H1 (cell line): ENCODE data around the gene TMEM131L. TPM values are rescaled to one million over a fixed set of nuclear protein-coding genes. Genes with fewer than 3 reads are reported as not detected.

Experiments
- CTCF ChIA-PET: fragments of 300-600 bp; sonication (Branson Sonifier 250); formaldehyde crosslinking; loops from one replicate; lab custom pipeline; 2021; ENCODE audit not compliant: partially characterized antibody; lab: Charles Lee
- POLR2A ChIA-PET: fragments of 300-600 bp; sonication (Branson Sonifier 250); formaldehyde crosslinking; loops from one replicate; lab custom pipeline; 2021; ENCODE audit warnings: inconsistent platforms; ENCODE audit not compliant: partially characterized antibody; lab: Charles Lee
- DNase-seq, 2 experiments: peaks; one replicate each; pipeline versions ENCODE4 v3.0.0 to v3.0.0-alpha.2; 2010 to 2022; ENCODE audit warnings: low spot score in 2 of 2, low read depth in 1 of 2, mixed read lengths in 1 of 2
- FAIRE-seq: peaks from 2 replicates; lab custom pipeline; 2011; peaks lifted over from hg19 to GRCh38; lab: Jason Lieb, UNC
- H2AFZ ChIP-seq: 2 replicates; pipeline ENCODE4 v1.8.1; 2012; ENCODE audit warnings: low read length, inconsistent platforms
- H2AK5ac ChIP-seq: 2 replicates; pipeline ENCODE4 v1.6.1; 2013; ENCODE audit warnings: low read depth, low read length
- H2BK120ac ChIP-seq: replicated peaks from 2 replicates; pipeline ENCODE3; 2013; ENCODE audit warnings: low read depth, low read length, inconsistent platforms
- H2BK12ac ChIP-seq: 2 replicates; pipeline ENCODE4 v1.6.1; 2013; ENCODE audit warnings: low read depth, low read length
- H2BK15ac ChIP-seq: 2 replicates; pipeline ENCODE4 v1.6.1; 2013; ENCODE audit warnings: low read length
- H2BK20ac ChIP-seq: 2 replicates; pipeline ENCODE4 v1.6.1; 2013; ENCODE audit warnings: low read length
- H2BK5ac ChIP-seq: 2 replicates; pipeline ENCODE4 v1.6.1; 2013; ENCODE audit warnings: low read depth, low read length
- H3K14ac ChIP-seq: 2 replicates; pipeline ENCODE4 v1.6.1; 2013; ENCODE audit warnings: inconsistent platforms; ENCODE audit not compliant: insufficient read length
- H3K18ac ChIP-seq: 2 replicates; pipeline ENCODE4 v1.6.1; 2013; ENCODE audit warnings: low read length; ENCODE audit errors: extremely low read depth
- H3K23ac ChIP-seq: 2 replicates; pipeline ENCODE4 v1.6.1; 2013; ENCODE audit warnings: inconsistent platforms; ENCODE audit not compliant: insufficient read length
- H3K23me2 ChIP-seq: 2 replicates; pipeline ENCODE4 v1.6.1; 2013; ENCODE audit warnings: low read depth, low read length
- H3K27ac ChIP-seq: 2 replicates; pipeline ENCODE4 v1.6.1; 2011; ENCODE audit warnings: low read depth, low read length, inconsistent platforms
- H3K27me3 ChIP-seq, 4 experiments: replicated peaks in 1 of 4; 1 replicate in 1 of 4; 2 replicates in 3 of 4; pipeline versions ENCODE4 v1.6.1 to v1.8.1; 2011 to 2013; ENCODE audit warnings: low read length in 3 of 4, mild to moderate bottlenecking in 3 of 4, inconsistent platforms in 2 of 4, mixed read lengths in 2 of 4, moderate library complexity in 1 of 4; ENCODE audit not compliant: control insufficient read depth in 3 of 4, insufficient read depth in 3 of 4; ENCODE audit errors: extremely low read depth in 1 of 4
- H3K36me3 ChIP-seq, 4 experiments: 2 replicates each; pipeline versions ENCODE4 v1.6.1 to v1.8.1; 2011 to 2013; ENCODE audit warnings: mild to moderate bottlenecking in 4 of 4, low read length in 3 of 4, moderate library complexity in 2 of 4, control low read depth in 1 of 4, inconsistent platforms in 1 of 4; ENCODE audit not compliant: insufficient read depth in 4 of 4, control insufficient read depth in 2 of 4
- H3K4ac ChIP-seq: replicated peaks from 2 replicates; pipeline ENCODE3; 2013; ENCODE audit warnings: low read length, low read depth, mixed read lengths, inconsistent platforms; ENCODE audit not compliant: insufficient read length
- H3K4me1 ChIP-seq, 4 experiments: replicated peaks in 1 of 4; 1 replicate in 1 of 4; 2 replicates in 3 of 4; pipeline versions ENCODE4 v1.6.1 to v1.8.1; 2011 to 2013; ENCODE audit warnings: low read length in 3 of 4, inconsistent platforms in 2 of 4, mixed read lengths in 1 of 4; ENCODE audit not compliant: insufficient read depth in 4 of 4, control insufficient read depth in 3 of 4
- H3K4me2 ChIP-seq, 2 experiments: 2 replicates each; pipeline versions ENCODE4 v1.6.1 to v1.8.1; 2011 to 2013; ENCODE audit warnings: low read depth in 2 of 2, low read length in 2 of 2, control low read depth in 1 of 2, inconsistent platforms in 1 of 2, mild to moderate bottlenecking in 1 of 2; ENCODE audit not compliant: insufficient read depth in 1 of 2
- H3K4me3 ChIP-seq, 4 experiments: fragments of 200-600, 300-600 bp in 1 of 4; sonication (generic), shearing (Covaris generic), sonication (Bioruptor Twin) in 1 of 4; 2 replicates each; pipeline versions ENCODE4 v1.5.1 to v1.8.1; 2011 to 2016; ENCODE audit warnings: low read length in 4 of 4, low read depth in 3 of 4, control low read depth in 2 of 4, inconsistent platforms in 2 of 4, mild to moderate bottlenecking in 2 of 4, mixed read lengths in 1 of 4, moderate library complexity in 1 of 4; ENCODE audit not compliant: insufficient read depth in 2 of 4; ENCODE audit errors: extremely low read depth in 1 of 4
- H3K56ac ChIP-seq: replicated peaks from 2 replicates; pipeline ENCODE3; 2013; ENCODE audit warnings: low read depth, mild to moderate bottlenecking, mixed read lengths, low read length, inconsistent platforms; ENCODE audit not compliant: insufficient read length
- H3K79me1 ChIP-seq: 2 replicates; pipeline ENCODE4 v1.6.1; 2013; ENCODE audit warnings: low read depth, low read length, control low read depth
- H3K79me2 ChIP-seq, 2 experiments: 2 replicates each; pipeline versions ENCODE4 v1.6.1 to v1.8.1; 2012 to 2013; ENCODE audit warnings: low read length in 2 of 2, mild to moderate bottlenecking in 2 of 2, inconsistent platforms in 1 of 2; ENCODE audit not compliant: insufficient read depth in 2 of 2, control insufficient read depth in 1 of 2
- H3K9ac ChIP-seq, 4 experiments: replicated peaks in 1 of 4; 1 replicate in 1 of 4; 2 replicates in 3 of 4; pipeline versions ENCODE4 v1.6.1 to v1.8.1; 2011 to 2013; ENCODE audit warnings: low read depth in 3 of 4, low read length in 3 of 4, control low read depth in 2 of 4, mild to moderate bottlenecking in 2 of 4, moderate library complexity in 2 of 4, inconsistent platforms in 1 of 4; ENCODE audit errors: extremely low read depth in 1 of 4
- H3K9me3 ChIP-seq, 2 experiments: 2 replicates each; pipeline versions ENCODE4 v1.6.1 to v1.8.1; 2012 to 2013; ENCODE audit warnings: mild to moderate bottlenecking in 2 of 2, moderate library complexity in 2 of 2, control low read depth in 1 of 2, inconsistent platforms in 1 of 2, low read depth in 1 of 2, low read length in 1 of 2, mixed read lengths in 1 of 2; ENCODE audit not compliant: insufficient read depth in 2 of 2
- H4K20me1 ChIP-seq, 2 experiments: replicated peaks in 1 of 2; 2 replicates each; pipeline versions ENCODE3 to v1.8.1; 2011 to 2013; ENCODE audit warnings: inconsistent platforms in 2 of 2, low read length in 2 of 2, mild to moderate bottlenecking in 1 of 2; ENCODE audit not compliant: insufficient read depth in 2 of 2, control insufficient read depth in 1 of 2
- H4K5ac ChIP-seq: 2 replicates; pipeline ENCODE4 v1.6.1; 2013; ENCODE audit warnings: low read length, low read depth, mixed read lengths, inconsistent platforms; ENCODE audit not compliant: insufficient read length
- H4K8ac ChIP-seq: 2 replicates; pipeline ENCODE4 v1.8.0; 2013; ENCODE audit warnings: mild to moderate bottlenecking, moderate library complexity, low read length, inconsistent platforms; ENCODE audit not compliant: insufficient read depth; ENCODE audit errors: extremely low read depth
- H4K91ac ChIP-seq: replicated peaks from 2 replicates; pipeline ENCODE3; 2013; ENCODE audit warnings: low read length, mixed read lengths, inconsistent platforms; ENCODE audit not compliant: insufficient read length
- BACH1 ChIP-seq: IDR thresholded peaks from 2 replicates; pipeline ENCODE4 v1.6.1; 2012; ENCODE audit warnings: low read length, improper control_type of control experiment
- BCL11A ChIP-seq, 2 experiments: IDR thresholded peaks; one replicate each; pipeline ENCODE4 v1.6.1; 2011; ENCODE audit warnings: low read depth in 2 of 2, low read length in 2 of 2, mild to moderate bottlenecking in 2 of 2
- EP300 ChIP-seq, 2 experiments: IDR thresholded peaks; 1 replicate in 1 of 2; 2 replicates in 1 of 2; pipeline ENCODE4 v1.6.1; 2011 to 2012; ENCODE audit warnings: low read depth in 2 of 2, low read length in 2 of 2, mild to moderate bottlenecking in 2 of 2, borderline replicate concordance in 1 of 2, inconsistent platforms in 1 of 2, moderate library complexity in 1 of 2
- EZH2 ChIP-seq: fragments of 200-600 bp; sonication (generic); IDR thresholded peaks from 2 replicates; pipeline ENCODE4 v1.7.1; 2012; ENCODE audit warnings: low read depth, mild to moderate bottlenecking, moderate library complexity, low read length, inconsistent platforms; ENCODE audit not compliant: severe bottlenecking
- JUN ChIP-seq: IDR thresholded peaks from 2 replicates; pipeline ENCODE4 v1.6.1; 2011; ENCODE audit warnings: low read depth, mild to moderate bottlenecking, improper control_type of control experiment, low read length
- KDM4A ChIP-seq: IDR thresholded peaks from one replicate; pipeline ENCODE4 v1.7.1; 2012; ENCODE audit warnings: low read depth, mild to moderate bottlenecking, moderate library complexity, low read length, inconsistent platforms; ENCODE audit not compliant: severe bottlenecking
- KDM5A ChIP-seq: fragments of 200-600 bp; IDR thresholded peaks from 2 replicates; pipeline ENCODE4 v1.7.1; 2012; ENCODE audit warnings: mild to moderate bottlenecking, low read length, inconsistent platforms, mixed read lengths
- PHF8 ChIP-seq: fragments of 200-600 bp; sonication (generic); conservative IDR thresholded peaks from 2 replicates; pipeline ENCODE4 v1.7.1; 2012; ENCODE audit warnings: low read depth, mild to moderate bottlenecking, inconsistent platforms, low read length, moderate library complexity
- SRF ChIP-seq: IDR thresholded peaks from 2 replicates; pipeline ENCODE4 v1.6.1; 2011; ENCODE audit warnings: mild to moderate bottlenecking, low read depth, low read length, moderate library complexity
- TBP ChIP-seq: IDR thresholded peaks from 2 replicates; pipeline ENCODE4 v1.6.1; 2011; ENCODE audit warnings: low read depth, low read length, improper control_type of control experiment
- USF2 ChIP-seq: IDR thresholded peaks from 2 replicates; pipeline ENCODE4 v1.6.1; 2011; ENCODE audit warnings: low read length, improper control_type of control experiment
- WGBS, 2 experiments: shearing (Covaris generic) in 1 of 2; methylation state at CpG; one replicate each; pipeline versions ENCODE4 v1.1.6 to v1.1.7; 2013 to 2015; ENCODE audit warnings: low lambda C conversion rate in 2 of 2, mixed read lengths in 2 of 2, inconsistent platforms in 1 of 2, low coverage in 1 of 2, missing lambda C conversion rate in 1 of 2; ENCODE audit not compliant: insufficient replicate concordance in 2 of 2, insufficient coverage in 1 of 2, insufficient read length in 1 of 2; ENCODE audit errors: extremely low coverage in 1 of 2, missing lambda C conversion rate in 1 of 2; 5-methylcytosine and 5-hydroxymethylcytosine counted together
- polyA plus RNA-seq, 7 experiments: library from polyadenylated mRNA; depleted of rRNA in 3 of 7; stranded (reverse) in 5 of 7; unstranded in 2 of 7; fragments of >200 nt in 5 of 7; fragments of 200-250 nt in 2 of 7; gene quantifications; 1 replicate in 5 of 7; 2 replicates in 1 of 7; 4 replicates in 1 of 7; pipeline versions ENCODE4 v1.2.1 to v1.2.3, GENCODE V29; 2011 to 2013; ENCODE audit warnings: missing spikeins in 2 of 7, mixed read lengths in 2 of 7
- total RNA-seq: library from RNA; stranded (reverse); fragmentation: NEBNext Ultra II Directional; extraction: Animal tissue kit (Norgen Biotek cat#: 25700); gene quantifications from 2 replicates; pipeline ENCODE4 v1.2.1, GENCODE V29; 2021

TMEM131L gene
- total and polyA plus RNA-seq, 2 of the 8 experiments (the other 6 are each of a cell fraction or from before 2014, with no cell fraction given), result 14.3 to 26.1 TPM

- H3K14ac ChIP-seq, result no peak overlapping the region
- H3K56ac ChIP-seq, result no peak overlapping the region
- no peak overlapping the region for H2BK15ac ChIP-seq
- no peak overlapping the region for H3K4ac ChIP-seq
- no peak overlapping the region for H2BK20ac ChIP-seq
- H4K8ac ChIP-seq, result no peak overlapping the region
- no peak overlapping the region for H3K4me2 ChIP-seq
- H3K4me3 ChIP-seq, result no peak overlapping the region
- H3K23me2 ChIP-seq, result no peaks in the 10 kb centered on the region
- peaks cover 0 to 1% of the 10 kb centered on the region in 2 experiments for H4K20me1 ChIP-seq
- no peak overlapping the region for H3K27ac ChIP-seq
- H2AK5ac ChIP-seq, result no peak overlapping the region
- no peak overlapping the region for H2AFZ ChIP-seq
- H3K23ac ChIP-seq, result no peak overlapping the region
- H3K4me1 ChIP-seq, result peaks cover 8 to 15% (median 14%) of the 10 kb centered on the region in 4 experiments
- no peaks in the 10 kb centered on the region for H3K9me3 ChIP-seq
- H4K91ac ChIP-seq, result no peak overlapping the region
- no peak overlapping the region for H3K18ac ChIP-seq
- FAIRE-seq (no peak), DNase-seq (no peak)
- no peaks in the 10 kb centered on the region for H3K27me3 ChIP-seq
- no peak overlapping the region for H3K9ac ChIP-seq
- H2BK5ac ChIP-seq, result no peak overlapping the region
- ChIA-PET POLR2A (interaction anchor here (1.5 to 4.0 kb wide), 2 partner anchors 10 to 66 kb away, joined by 5 to 15 read pairs; partner anchors contain the start of gene TMEM131L), CTCF (interaction anchor here (0.6 to 7.1 kb wide), 8 partner anchors 8 to 1753 kb away, joined by 3 to 78 read pairs (median 4); no protein-coding TSS in a partner anchor)
- H3K79me2 ChIP-seq, result peaks cover 0 to 20% of the 10 kb centered on the region in 2 experiments; a peak in 1 of 4 replicates
- 92% methylated on average over 2 of the region's 2 CpGs; no CpG with 5 or more reads in 1 of the 2 experiments for WGBS, 2 experiments
- no peak overlapping the region for H2BK120ac ChIP-seq
- H3K79me1 ChIP-seq, result peaks cover 4% of the 10 kb centered on the region
- no peaks in the 10 kb centered on the region for H3K36me3 ChIP-seq
- no peak overlapping the region for H2BK12ac ChIP-seq
- H4K5ac ChIP-seq, result no peak overlapping the region
- TF ChIP-seq KDM4A, result no peak
- TF ChIP-seq BCL11A (IDR thresholded peaks at IDR 0.05; ENCODE audit: low read depth in 2 of 2, low read length in 2 of 2), result no peak
- TF ChIP-seq EP300 (IDR thresholded peaks at IDR 0.05; ENCODE audit: borderline replicate concordance in 1 of 2, low read depth in 2 of 2, low read length in 2 of 2), result no peak
- no peak for TF ChIP-seq SRF
- no peak for TF ChIP-seq PHF8
- no peak for TF ChIP-seq BACH1
- TF ChIP-seq KDM5A, result no peak
- no peak for TF ChIP-seq JUN
- TF ChIP-seq USF2, result no peak
- no peak for TF ChIP-seq EZH2
- TF ChIP-seq TBP, result no peak
These were observed 65.9 kb downstream of the TMEM131L start for GRCh38 chr4:153531976-153532626.
